Stimulated activated CD8-positive, alpha-beta memory T cell treated with anti-CD3 and anti-CD28 coated beads, Interleukin-12 subunit alpha, Interleukin-12 subunit beta, amount 100 ng/mL, for 4 hours (primary cell): ENCODE results near the gene OR4N2.
"Not testable (repeated sequence)": the region's sequence is repeated elsewhere in the genome, so short reads cannot be mapped to it uniquely, and the experiment has no call there.

ENCODE experiments used
- DNase-seq: peaks from one replicate; pipeline ENCODE4 v3.0.0-alpha.2; 2020; ENCODE audit warnings: low read depth

The OR4N2 gene

GRCh38 chr14:19834203-19834848, 30.8 kb downstream of the OR4N2 start:
- DNase-seq: not testable (repeated sequence)

GRCh38 chr14:19838433-19838832, 34.9 kb downstream of the OR4N2 start:
- no peak for DNase-seq

- DNase-seq: no peak
Observed at GRCh38 chr14:19851365-19851764, 47.8 kb downstream of the OR4N2 start.

- not testable (repeated sequence) for DNase-seq
Observed at GRCh38 chr14:19866061-19866669, 62.6 kb downstream of the OR4N2 start.

- DNase-seq: no peak
Observed at GRCh38 chr14:19873178-19873577, 69.6 kb downstream of the OR4N2 start.

- no peak for DNase-seq
Observed at GRCh38 chr14:19874842-19875241, 71.3 kb downstream of the OR4N2 start, which contains the start of gene OR4K2. OR4K2 (plus strand) TSS chr14:19875142; CDS start chr14:19876268, 1,126 bp downstream.

- DNase-seq: no peak
Observed at GRCh38 chr14:19878029-19878642, 74.6 kb downstream of the OR4N2 start.
